OCI-M2 (cell line): Measurements from ENCODE around the gene ARHGEF40.

Experiments
- DNase-seq: peaks from one replicate; lab custom pipeline; 2025; ENCODE audit not compliant: unreplicated experiment; lab: John Stamatoyannopoulos, UW

The ARHGEF40 gene

GRCh38 chr14:21096978-21097635, 27.0 kb downstream of the ARHGEF40 start:
- DNase-seq = no peak

- no peak for DNase-seq
These were observed 27.6 kb downstream of the ARHGEF40 start for GRCh38 chr14:21097636-21098075.

GRCh38 chr14:21098076-21098891, 28.2 kb downstream of the ARHGEF40 start, which contains the start of gene ZNF219:
Gene ZNF219, minus strand, starts transcription at chr14:21098655. Its CDS starts 5,064 bp downstream, at chr14:21093591.
- DNase-seq = no peak

GRCh38 chr14:21098892-21099595, 28.9 kb downstream of the ARHGEF40 start:
- DNase-seq = no peak

- no peak for DNase-seq
These were observed 29.5 kb downstream of the ARHGEF40 start for GRCh38 chr14:21099596-21099985.

- no peak for DNase-seq
These were observed 30.8 kb downstream of the ARHGEF40 start, which contains the start of gene TMEM253 for GRCh38 chr14:21100931-21101330. Gene TMEM253, plus strand, starts transcription at chr14:21101066. Its CDS starts 278 bp downstream, at chr14:21101344.

GRCh38 chr14:21101802-21102413, 31.8 kb downstream of the ARHGEF40 start:
- DNase-seq = no peak

GRCh38 chr14:21102521-21103410, 32.7 kb downstream of the ARHGEF40 start:
- DNase-seq = no peak

GRCh38 chr14:21103411-21103709, 33.3 kb downstream of the ARHGEF40 start:
- DNase-seq = no peak

GRCh38 chr14:21103710-21104447, 33.8 kb downstream of the ARHGEF40 start:
- peak; percentile 93 for DNase-seq

GRCh38 chr14:21104448-21105060, 34.5 kb downstream of the ARHGEF40 start:
- peak; percentile 79 for DNase-seq

GRCh38 chr14:21105095-21105494, 35.0 kb downstream of the ARHGEF40 start:
- DNase-seq = no peak

- no peak for DNase-seq
These were observed 36.0 kb downstream of the ARHGEF40 start for GRCh38 chr14:21106176-21106497.

- DNase-seq = no peak
These were observed 36.6 kb downstream of the ARHGEF40 start for GRCh38 chr14:21106498-21107282.

GRCh38 chr14:21107283-21107800, 37.2 kb downstream of the ARHGEF40 start:
- DNase-seq = no peak

- no peak for DNase-seq
These were observed 38.7 kb downstream of the ARHGEF40 start for GRCh38 chr14:21108791-21109190.

GRCh38 chr14:21109377-21110138, 39.5 kb downstream of the ARHGEF40 start:
- DNase-seq = no peak

- DNase-seq = no peak
These were observed 42.2 kb downstream of the ARHGEF40 start for GRCh38 chr14:21112255-21112654.
